ENCODE results near the gene GFI1B.
"Not testable (repeated sequence)": the region's sequence is repeated elsewhere in the genome, so short reads cannot be mapped to it uniquely, and the experiment has no call there.

Gene GFI1B

GRCh38 chr9:132978451-132979131 is at the start of gene GFI1B:
TSS of gene GFI1B (plus strand) at chr9:132978694. CDS start at chr9:132986679, 7,985 bp downstream.
- DNase-seq (ENCODE audit: low spot score) = no peak

GRCh38 chr9:132931178-132931735 is 47.2 kb upstream of the GFI1B start:
- no peak for DNase-seq (ENCODE audit: low spot score)

GRCh38 chr9:132935026-132935425 is 43.5 kb upstream of the GFI1B start:
- DNase-seq (ENCODE audit: low spot score) = no peak

- DNase-seq (ENCODE audit: low spot score) = no peak
Observed at GRCh38 chr9:132937463-132937901, 41.0 kb upstream of the GFI1B start.

GRCh38 chr9:132939169-132939568 is 39.3 kb upstream of the GFI1B start:
- DNase-seq (ENCODE audit: low spot score) = no peak

GRCh38 chr9:132942541-132943182 is 35.8 kb upstream of the GFI1B start:
- no peak for DNase-seq (ENCODE audit: low spot score)

- DNase-seq (ENCODE audit: low spot score) = no peak
Observed at GRCh38 chr9:132943651-132944293, 34.7 kb upstream of the GFI1B start.

GRCh38 chr9:132944294-132945185 is 34.0 kb upstream of the GFI1B start, which contains the start of gene TSC1:
TSS of gene TSC1 (minus strand) at chr9:132944616. CDS start at chr9:132928872, 15,744 bp downstream.
- peak; percentile 99 for DNase-seq (ENCODE audit: low spot score)

GRCh38 chr9:132945186-132946130 is 33.0 kb upstream of the GFI1B start:
- no peak for DNase-seq (ENCODE audit: low spot score)

GRCh38 chr9:132946211-132946610 is 32.3 kb upstream of the GFI1B start:
- no peak for DNase-seq (ENCODE audit: low spot score)

GRCh38 chr9:132946631-132947295 is 31.7 kb upstream of the GFI1B start:
- DNase-seq (ENCODE audit: low spot score) = no peak

- no peak for DNase-seq (ENCODE audit: low spot score)
Observed at GRCh38 chr9:132947756-132948155, 30.7 kb upstream of the GFI1B start.

GRCh38 chr9:132948482-132949050 is 29.9 kb upstream of the GFI1B start:
- no peak for DNase-seq (ENCODE audit: low spot score)

- no peak for DNase-seq (ENCODE audit: low spot score)
Observed at GRCh38 chr9:132949709-132950108, 28.8 kb upstream of the GFI1B start.

GRCh38 chr9:132955123-132955522 is 23.4 kb upstream of the GFI1B start:
- DNase-seq (ENCODE audit: low spot score) = no peak

GRCh38 chr9:132955768-132956167 is 22.7 kb upstream of the GFI1B start:
- DNase-seq (ENCODE audit: low spot score) = no peak

GRCh38 chr9:132957805-132958204 is 20.7 kb upstream of the GFI1B start:
- DNase-seq (ENCODE audit: low spot score) = no peak

GRCh38 chr9:132961002-132961401 is 17.5 kb upstream of the GFI1B start:
- no peak for DNase-seq (ENCODE audit: low spot score)

- no peak for DNase-seq (ENCODE audit: low spot score)
Observed at GRCh38 chr9:132965478-132965877, 13.0 kb upstream of the GFI1B start.

- DNase-seq (ENCODE audit: low spot score) = not testable (repeated sequence)
Observed at GRCh38 chr9:132967908-132968307, 10.6 kb upstream of the GFI1B start.

Measured in left forelimb (tissue), 1 donor.